Measurements from ENCODE around the gene GPR161. TPM values are rescaled to one million over a fixed set of nuclear protein-coding genes. Genes with fewer than 3 reads are reported as not detected.

GPR161 gene
- total RNA-seq, 2 experiments from 2014 or later: 0.10 to 0.17 TPM

- no peak for DNase-seq
- Mint-ChIP-seq H3K9me3 (no peaks in the 10 kb centered on the region), H3K4me1 (no peaks in the 10 kb centered on the region), H3K4me3 (no peak overlapping the region), H3K27ac (no peak overlapping the region), H3K36me3 (ENCODE audit: low read depth) (no peaks in the 10 kb centered on the region), H3K27me3 (peaks cover 32% of the 10 kb centered on the region)
- POLR2A ChIA-PET: no interaction called here
- CTCF ChIA-PET: no interaction called here
Measured at GRCh38 chr1:168119750-168120149, 17.0 kb downstream of the GPR161 start.

DNA sequence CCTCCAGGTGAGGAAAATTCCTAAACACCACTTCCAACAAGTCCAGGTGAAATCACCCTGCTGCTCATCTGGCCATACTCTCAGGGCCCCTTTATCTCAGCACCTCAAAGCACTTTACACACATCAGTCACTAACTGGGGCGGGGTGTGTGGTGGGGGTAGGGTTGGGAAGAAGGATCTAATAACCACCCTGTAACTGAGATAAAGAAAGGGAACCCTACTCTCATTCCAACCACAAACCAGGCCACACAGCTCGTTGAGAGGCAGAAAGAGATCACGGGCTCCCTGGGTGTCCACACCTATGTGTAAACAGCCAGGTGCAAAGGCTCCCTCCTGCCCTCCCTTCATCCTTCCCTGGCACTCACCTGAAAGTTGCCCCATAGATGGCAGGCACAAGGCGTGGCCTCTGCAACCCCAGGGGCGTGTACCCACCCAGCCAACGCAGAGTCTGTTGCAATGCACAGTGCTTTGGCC lies 20.4 kb downstream of the GPR161 start:
- CTCF ChIA-PET: interaction anchor here (1.4 kb wide), 1 partner anchor 11 kb away, joined by 3 read pairs; no protein-coding TSS in a partner anchor
- no peaks in the 10 kb centered on the region for H3K4me1 Mint-ChIP-seq

GRCh38 chr1:168114845-168115244 lies 21.9 kb downstream of the GPR161 start:
- H3K27me3 Mint-ChIP-seq: peaks cover 8% of the 10 kb centered on the region
- POLR2A ChIA-PET: no interaction called here
- no peaks in the 10 kb centered on the region for H3K9me3 Mint-ChIP-seq
- CTCF ChIA-PET: interaction anchor here (0.6 to 1.5 kb wide), 6 partner anchors 8 to 1120 kb away, joined by 3 to 6 read pairs (median 4); no protein-coding TSS in a partner anchor
- H3K4me3 Mint-ChIP-seq: no peak overlapping the region
- no peaks in the 10 kb centered on the region for H3K36me3 Mint-ChIP-seq (ENCODE audit: low read depth)
- no peaks in the 10 kb centered on the region for H3K4me1 Mint-ChIP-seq
- DNase-seq: no peak
- no peak overlapping the region for H3K27ac Mint-ChIP-seq

More for the DNA sequence above, 20.4 kb downstream of the GPR161 start:
- no peak overlapping the region for H3K4me3 Mint-ChIP-seq
- POLR2A ChIA-PET: no interaction called here
- DNase-seq: no peak
- H3K9me3 Mint-ChIP-seq: no peaks in the 10 kb centered on the region
- no peaks in the 10 kb centered on the region for H3K36me3 Mint-ChIP-seq (ENCODE audit: low read depth)
- no peak overlapping the region for H3K27ac Mint-ChIP-seq
- H3K27me3 Mint-ChIP-seq: peaks cover 18% of the 10 kb centered on the region

DNA sequence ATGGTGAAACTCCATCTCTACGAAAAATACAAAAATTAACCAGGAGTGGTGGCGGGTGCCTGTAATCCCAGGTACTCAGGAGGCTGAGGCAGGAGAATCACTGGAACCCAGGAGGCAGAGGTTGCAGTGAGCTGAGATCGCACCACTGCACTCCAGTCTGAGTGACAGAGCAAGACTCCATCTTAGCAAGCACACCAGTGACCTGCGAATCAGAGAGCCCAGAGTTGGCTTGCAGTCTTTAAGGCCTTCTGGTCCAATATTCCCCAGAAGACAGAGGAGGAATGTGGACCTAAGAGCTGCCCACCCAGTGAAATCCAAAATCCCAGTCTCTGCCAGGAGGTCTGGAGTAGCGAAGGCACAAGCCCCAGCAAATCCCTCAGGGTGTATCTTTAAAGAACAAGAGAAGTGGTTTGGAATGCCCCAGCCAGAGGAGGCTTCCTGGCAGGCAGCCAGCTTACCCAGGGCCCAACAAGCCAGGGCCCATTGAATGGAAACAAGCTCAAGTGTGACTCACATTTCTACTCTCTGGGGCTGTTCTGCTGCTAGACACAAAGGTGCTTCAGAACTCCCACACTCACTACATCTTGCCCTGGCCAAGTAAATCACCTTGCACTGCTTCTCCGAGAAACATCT lies 23.9 kb downstream of the GPR161 start:
- ChIA-PET CTCF (interaction anchor here (1.0 kb wide), 1 partner anchor 17 kb away, joined by 3 read pairs; no protein-coding TSS in a partner anchor), POLR2A (no interaction called here)
- DNase-seq: no peak

GRCh38 chr1:168110896-168111545 lies 25.7 kb downstream of the GPR161 start:
- DNase-seq: no peak
- no peak overlapping the region for H3K4me3 Mint-ChIP-seq
- no peaks in the 10 kb centered on the region for H3K9me3 Mint-ChIP-seq
- no peaks in the 10 kb centered on the region for H3K4me1 Mint-ChIP-seq
- POLR2A ChIA-PET: no interaction called here
- no peak overlapping the region for H3K27ac Mint-ChIP-seq
- H3K36me3 Mint-ChIP-seq (ENCODE audit: low read depth): no peaks in the 10 kb centered on the region
- peaks cover 2% of the 10 kb centered on the region for H3K27me3 Mint-ChIP-seq
- CTCF ChIA-PET: interaction anchor here (0.6 kb wide), 1 partner anchor 175 kb away, joined by 6 read pairs; no protein-coding TSS in a partner anchor

More for the DNA sequence above, 23.9 kb downstream of the GPR161 start:
- Mint-ChIP-seq H3K4me3 (no peak overlapping the region), H3K9me3 (no peaks in the 10 kb centered on the region), H3K27me3 (peaks cover 2% of the 10 kb centered on the region), H3K36me3 (ENCODE audit: low read depth) (no peaks in the 10 kb centered on the region), H3K4me1 (no peaks in the 10 kb centered on the region), H3K27ac (no peak overlapping the region)

DNA sequence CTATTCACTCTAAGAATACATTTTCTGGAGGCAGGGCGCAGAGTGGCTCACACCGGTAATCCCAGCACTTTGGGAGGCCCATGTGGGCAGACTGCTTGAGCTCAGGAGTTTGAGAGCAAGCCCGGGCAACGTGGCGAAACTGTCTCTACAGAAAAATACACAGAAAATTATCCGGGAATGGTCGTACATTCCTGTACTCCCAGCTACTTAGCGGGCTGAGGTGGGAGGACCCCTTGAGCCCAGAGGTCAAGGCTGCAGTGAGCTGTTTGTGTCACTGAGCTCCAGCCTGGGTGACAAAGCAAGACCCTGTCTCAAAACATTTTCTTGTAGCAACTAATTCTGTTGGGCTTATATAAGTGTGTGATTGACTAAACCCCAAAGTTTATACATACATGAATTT lies 30.5 kb downstream of the GPR161 start:
- POLR2A ChIA-PET: no interaction called here
- H3K27me3 Mint-ChIP-seq: peaks cover 2% of the 10 kb centered on the region
- CTCF ChIA-PET: interaction anchor here (1.2 kb wide), 1 partner anchor 29 kb away, joined by 3 read pairs; no protein-coding TSS in a partner anchor

DNA sequence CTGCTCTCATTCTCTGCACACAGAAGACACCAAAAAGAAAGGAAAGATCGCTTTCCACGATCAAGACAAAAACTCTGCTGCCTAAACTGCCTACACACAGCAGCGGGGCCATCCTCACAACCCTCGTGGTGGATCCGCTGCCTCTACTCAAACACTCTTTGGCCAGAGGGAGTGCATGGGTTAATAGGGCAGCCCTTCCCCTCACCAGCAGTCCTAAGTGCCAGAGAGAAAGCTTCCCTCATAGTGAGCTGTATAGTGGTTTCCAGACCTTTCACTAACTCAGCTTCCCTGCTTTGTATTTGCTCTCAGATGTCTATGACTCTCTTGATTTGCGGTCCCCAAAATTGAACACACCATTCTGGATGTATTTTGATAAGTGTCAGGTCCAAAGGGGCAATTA lies 30.9 kb downstream of the GPR161 start:
- Mint-ChIP-seq H3K27ac (no peak overlapping the region), H3K9me3 (no peaks in the 10 kb centered on the region), H3K36me3 (ENCODE audit: low read depth) (no peaks in the 10 kb centered on the region), H3K4me1 (no peaks in the 10 kb centered on the region), H3K27me3 (peaks cover 2% of the 10 kb centered on the region), H3K4me3 (no peak overlapping the region)
- CTCF ChIA-PET: interaction anchor here (1.3 kb wide), 1 partner anchor 12 kb away, joined by 3 read pairs; no protein-coding TSS in a partner anchor
- no peak for DNase-seq
- POLR2A ChIA-PET: no interaction called here

More for the DNA sequence above, 30.5 kb downstream of the GPR161 start:
- Mint-ChIP-seq H3K36me3 (ENCODE audit: low read depth) (no peaks in the 10 kb centered on the region), H3K27ac (no peak overlapping the region), H3K4me1 (no peaks in the 10 kb centered on the region), H3K4me3 (no peak overlapping the region), H3K9me3 (no peaks in the 10 kb centered on the region)
- DNase-seq: no peak

DNA sequence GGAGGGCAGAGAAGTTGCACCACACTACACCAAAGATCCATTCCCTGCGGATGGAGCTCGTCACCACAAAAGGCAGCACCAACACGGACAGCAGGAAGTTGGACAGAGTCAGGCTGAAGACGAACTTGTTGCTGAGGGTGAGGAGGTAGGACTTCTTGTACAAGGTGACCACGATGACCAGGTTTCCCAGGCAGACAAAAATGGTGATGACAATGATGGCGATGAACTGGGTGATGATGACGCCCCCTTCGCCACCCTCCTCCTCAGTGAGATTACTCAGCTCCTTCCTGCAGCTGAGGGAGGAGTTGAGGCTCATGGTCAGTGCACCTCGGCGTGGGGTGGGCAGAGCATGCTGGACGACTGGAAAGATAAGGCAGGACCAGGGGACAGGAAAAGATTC lies 32.2 kb downstream of the GPR161 start:
- Mint-ChIP-seq H3K4me1 (no peaks in the 10 kb centered on the region), H3K27ac (no peak overlapping the region), H3K27me3 (peaks cover 2% of the 10 kb centered on the region), H3K4me3 (no peak overlapping the region), H3K36me3 (ENCODE audit: low read depth) (no peaks in the 10 kb centered on the region), H3K9me3 (no peaks in the 10 kb centered on the region)
- no peak for DNase-seq
- CTCF ChIA-PET: interaction anchor here (1.2 to 1.3 kb wide), 4 partner anchors 10 to 20 kb away, joined by 3 to 4 read pairs (median 3); no protein-coding TSS in a partner anchor
- POLR2A ChIA-PET: no interaction called here

DNA sequence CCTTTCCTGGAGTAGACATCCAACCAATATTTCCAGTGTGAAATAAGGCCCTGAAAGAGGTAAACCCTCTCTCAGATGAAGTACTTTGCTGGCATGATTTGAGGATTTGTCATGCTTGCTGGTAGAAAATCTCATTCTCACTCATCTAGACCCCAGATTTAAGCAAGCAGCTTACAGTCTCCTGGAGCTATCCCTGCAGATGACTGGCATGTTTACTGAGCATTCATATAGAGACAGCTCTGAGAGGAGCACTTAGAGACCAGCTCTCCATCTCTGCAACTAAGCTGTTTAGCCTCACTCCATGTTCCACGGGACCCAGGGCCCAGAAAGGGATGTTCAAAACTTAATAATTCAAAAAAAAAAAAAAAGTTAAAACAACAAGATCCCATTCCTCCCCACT lies 34.2 kb downstream of the GPR161 start:
- no peak for DNase-seq
- Mint-ChIP-seq H3K27me3 (no peaks in the 10 kb centered on the region), H3K36me3 (ENCODE audit: low read depth) (no peaks in the 10 kb centered on the region), H3K27ac (no peak overlapping the region), H3K9me3 (no peaks in the 10 kb centered on the region), H3K4me3 (no peak overlapping the region), H3K4me1 (no peaks in the 10 kb centered on the region)
- POLR2A ChIA-PET: no interaction called here
- CTCF ChIA-PET: interaction anchor here (0.6 to 1.0 kb wide), 4 partner anchors 19 to 395 kb away, joined by 3 to 4 read pairs (median 4); no protein-coding TSS in a partner anchor

DNA sequence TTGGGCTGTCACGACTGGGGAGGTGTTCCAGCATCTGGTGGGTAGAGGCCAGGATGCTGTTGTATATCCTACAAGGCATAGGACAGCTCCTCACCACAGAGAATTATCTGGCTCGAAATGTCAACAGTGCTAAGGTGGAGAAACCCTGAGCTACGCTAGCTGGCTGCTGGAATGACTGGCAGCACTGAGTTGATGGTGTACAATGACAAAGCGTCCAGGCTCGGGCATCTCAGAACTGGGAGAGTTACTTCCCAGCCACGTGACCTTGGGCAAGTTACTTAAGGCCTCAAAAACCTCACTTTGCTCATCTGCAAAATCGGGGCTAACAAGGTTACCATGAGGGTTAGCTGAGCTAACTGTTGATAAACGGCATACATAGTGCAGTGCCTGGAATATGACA lies 35.4 kb downstream of the GPR161 start:
- Mint-ChIP-seq H3K27ac (no peak overlapping the region), H3K4me3 (no peak overlapping the region), H3K27me3 (no peaks in the 10 kb centered on the region), H3K9me3 (no peaks in the 10 kb centered on the region), H3K36me3 (ENCODE audit: low read depth) (no peaks in the 10 kb centered on the region), H3K4me1 (no peaks in the 10 kb centered on the region)
- DNase-seq: no peak
- ChIA-PET CTCF (interaction anchor here (1.0 kb wide), 1 partner anchor 19 kb away, joined by 3 read pairs; no protein-coding TSS in a partner anchor), POLR2A (no interaction called here)

GRCh38 chr1:168100315-168101002 lies 36.3 kb downstream of the GPR161 start:
- no peaks in the 10 kb centered on the region for H3K9me3 Mint-ChIP-seq
- no peaks in the 10 kb centered on the region for H3K4me1 Mint-ChIP-seq
- ChIA-PET POLR2A (no interaction called here), CTCF (interaction anchor here (0.8 kb wide), 1 partner anchor 18 kb away, joined by 3 read pairs; no protein-coding TSS in a partner anchor)
- H3K27me3 Mint-ChIP-seq: peaks cover 2% of the 10 kb centered on the region
- no peak for DNase-seq
- no peak overlapping the region for H3K4me3 Mint-ChIP-seq
- H3K27ac Mint-ChIP-seq: no peak overlapping the region
- no peaks in the 10 kb centered on the region for H3K36me3 Mint-ChIP-seq (ENCODE audit: low read depth)

DNA sequence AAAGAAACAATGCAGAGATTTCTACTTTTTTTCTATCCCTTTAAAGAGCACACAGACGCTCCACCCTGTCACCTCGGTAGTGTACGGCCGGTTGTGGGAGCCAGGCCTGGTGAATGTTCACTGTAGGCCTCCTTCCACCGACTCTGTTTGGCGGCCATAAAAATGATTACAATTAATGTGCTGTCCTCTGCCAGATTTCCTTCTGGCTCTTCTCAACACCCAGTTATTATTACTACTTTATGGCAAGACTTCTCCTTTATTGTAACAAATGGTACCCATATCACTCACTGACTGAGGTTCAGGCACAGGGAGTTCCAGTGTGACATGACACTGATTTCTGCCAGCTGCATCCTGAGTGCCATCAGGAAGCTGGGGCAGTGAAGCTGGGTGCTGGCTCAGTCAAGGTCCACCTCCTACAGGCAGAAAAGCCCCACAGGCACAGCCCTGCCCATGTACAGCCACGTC lies 37.4 kb downstream of the GPR161 start:
- Mint-ChIP-seq H3K9me3 (no peaks in the 10 kb centered on the region), H3K27ac (no peak overlapping the region), H3K4me1 (no peaks in the 10 kb centered on the region), H3K4me3 (no peak overlapping the region), H3K36me3 (ENCODE audit: low read depth) (no peaks in the 10 kb centered on the region), H3K27me3 (peaks cover 3% of the 10 kb centered on the region)
- no peak for DNase-seq
- ChIA-PET CTCF (no interaction called here), POLR2A (no interaction called here)

Data from activated CD4-positive, alpha-beta T cell treated with anti-CD3 and anti-CD28 coated beads, Interleukin-2, amount 10 ng/mL, durations not matched to agents 7 days and 5 days (primary cell).